ENCODE data around the gene HERC6. TPM values are rescaled to one million over a fixed set of nuclear protein-coding genes. Genes with fewer than 3 reads are reported as not detected.

HERC6 gene
- total and polyA plus RNA-seq, 2 of the 8 experiments (the other 6 are each of a cell fraction or from before 2014, with no cell fraction given) = 3.7 to 3.8 TPM

DNA sequence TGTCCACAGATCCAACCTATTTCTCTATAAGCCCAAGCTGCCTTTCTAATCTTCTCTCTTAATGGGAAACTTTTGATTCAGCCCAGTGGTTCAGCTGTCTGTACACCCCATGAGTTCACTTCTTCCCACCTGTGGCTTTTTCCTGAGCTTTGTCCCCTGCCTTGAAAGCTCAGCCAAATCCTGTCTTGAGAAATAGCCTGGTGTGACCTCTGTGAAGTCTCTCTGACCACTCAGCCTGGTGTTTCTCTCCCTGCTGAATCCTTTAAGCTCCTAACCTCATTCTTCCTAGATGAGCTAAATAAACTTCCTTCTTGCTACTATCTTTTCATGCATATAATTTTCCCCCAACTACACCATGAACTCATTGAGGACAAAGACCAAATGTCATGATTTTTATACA is 63.0 kb downstream of the HERC6 start:
- Histone ChIP-seq H2AK5ac (ENCODE audit: low read depth, low read length) (no peak overlapping the region), H3K23me2 (ENCODE audit: low read depth, low read length) (no peaks in the 10 kb centered on the region), H3K4me2 (ENCODE audit: insufficient read depth in 1 of 2, low read depth in 2 of 2, low read length in 2 of 2) (no peak overlapping the region), H3K27me3 (replicated peaks in 1 of 4; ENCODE audit: control insufficient read depth in 3 of 4, extremely low read depth in 1 of 4, insufficient read depth in 3 of 4, low read length in 3 of 4) (no peaks in the 10 kb centered on the region), H3K4me1 (replicated peaks in 1 of 4; ENCODE audit: control insufficient read depth in 3 of 4, insufficient read depth in 4 of 4, low read length in 3 of 4) (peaks cover 0 to 9% (median 4%) of the 10 kb centered on the region in 4 experiments; a peak in 5 of 7 replicates), H3K4me3 (ENCODE audit: extremely low read depth in 1 of 4, insufficient read depth in 2 of 4, low read depth in 3 of 4, low read length in 4 of 4) (no peak overlapping the region), H3K27ac (ENCODE audit: low read depth, low read length) (no peak overlapping the region), H3K79me1 (ENCODE audit: low read depth, low read length) (no peaks in the 10 kb centered on the region), H3K4ac (replicated peaks; ENCODE audit: insufficient read length, low read depth, low read length) (no peak overlapping the region), H2BK12ac (ENCODE audit: low read depth, low read length) (no peak overlapping the region), H2BK120ac (replicated peaks; ENCODE audit: low read depth, low read length) (no peak overlapping the region), H4K8ac (ENCODE audit: extremely low read depth, insufficient read depth, low read length) (no peak overlapping the region), H3K18ac (ENCODE audit: extremely low read depth, low read length) (no peak overlapping the region), H3K36me3 (ENCODE audit: control insufficient read depth in 2 of 4, insufficient read depth in 4 of 4, low read length in 3 of 4) (peaks cover 0 to 6% (median 4%) of the 10 kb centered on the region in 4 experiments; a peak in 2 of 8 replicates), H3K14ac (ENCODE audit: insufficient read length) (no peak overlapping the region), H4K91ac (replicated peaks; ENCODE audit: insufficient read length, low read length) (no peak overlapping the region), H2AFZ (ENCODE audit: low read length) (no peak overlapping the region), H2BK15ac (ENCODE audit: low read length) (no peak overlapping the region), H2BK20ac (ENCODE audit: low read length) (no peak overlapping the region), H3K9me3 (ENCODE audit: insufficient read depth in 2 of 2, low read depth in 1 of 2, low read length in 1 of 2) (peaks cover 5 to 8% of the 10 kb centered on the region in 2 experiments; a peak in 3 of 4 replicates), H3K56ac (replicated peaks; ENCODE audit: insufficient read length, low read depth, low read length) (no peak overlapping the region), H4K5ac (ENCODE audit: insufficient read length, low read depth, low read length) (no peak overlapping the region), H4K20me1 (replicated peaks in 1 of 2; ENCODE audit: control insufficient read depth in 1 of 2, insufficient read depth in 2 of 2, low read length in 2 of 2) (no peaks in the 10 kb centered on the region), H3K9ac (replicated peaks in 1 of 4; ENCODE audit: extremely low read depth in 1 of 4, low read depth in 3 of 4, low read length in 3 of 4) (no peak overlapping the region), H2BK5ac (ENCODE audit: low read depth, low read length) (no peak overlapping the region), H3K79me2 (ENCODE audit: control insufficient read depth in 1 of 2, insufficient read depth in 2 of 2, low read length in 2 of 2) (no peaks in the 10 kb centered on the region), H3K23ac (ENCODE audit: insufficient read length) (no peak overlapping the region)
- TF ChIP-seq TBP (IDR thresholded peaks at IDR 0.05; ENCODE audit: low read depth, low read length) (no peak), GTF2F1 (IDR thresholded peaks at IDR 0.05; ENCODE audit: borderline replicate concordance, low read depth, low read length) (no peak), SIX5 (IDR thresholded peaks at IDR 0.05; ENCODE audit: low read depth, low read length) (no peak), HDAC6 (IDR thresholded peaks at IDR 0.05; ENCODE audit: low read depth, low read length) (no peak), CTBP2 (IDR thresholded peaks at IDR 0.05; ENCODE audit: borderline replicate concordance, insufficient read depth, insufficient read length, low read length) (no peak), SRF (IDR thresholded peaks at IDR 0.05; ENCODE audit: low read depth, low read length) (no peak), RNF2 (IDR thresholded peaks at IDR 0.05; ENCODE audit: borderline replicate concordance, low read depth, low read length, missing control alignments, poor library complexity, severe bottlenecking) (no peak), JUN (IDR thresholded peaks at IDR 0.05; ENCODE audit: low read depth, low read length) (no peak)
- ChIA-PET CTCF (ENCODE audit: partially characterized antibody) (interaction anchor here (1.1 to 2.2 kb wide), 3 partner anchors 12 to 14 kb away, joined by 3 to 8 read pairs (median 4); no protein-coding TSS in a partner anchor), POLR2A (ENCODE audit: partially characterized antibody) (interaction anchor here (0.6 to 1.6 kb wide), 2 partner anchors 14 to 317 kb away, joined by 3 to 6 read pairs; partner anchors contain the start of gene HERC5)
- no peak for DNase-seq (ENCODE audit: low read depth in 1 of 2, low spot score in 2 of 2)
- no peak for FAIRE-seq

Data from H1 (cell line).